HL-60 (cell line): ENCODE measurements around the gene IL2RA.

ENCODE experiments used
- DNase-seq, 2 experiments: peaks; one replicate each; pipeline ENCODE4 v3.0.0-alpha.2; 2010 to 2020; ENCODE audit warnings: low read depth in 1 of 2, low spot score in 1 of 2
- H3K27ac ChIP-seq: fragments of 250-450 bp; sonication (Bioruptor Pico); replicated peaks from 2 replicates; pipeline ENCODE4 v1.5.1; 2020; ENCODE audit warnings: mild to moderate bottlenecking, moderate library complexity
- H3K27me3 ChIP-seq: fragments of 250-450 bp; sonication (Bioruptor Pico); 2 replicates; pipeline ENCODE4 v1.5.1; 2021; ENCODE audit warnings: mild to moderate bottlenecking, moderate library complexity; ENCODE audit not compliant: insufficient read depth, poor library complexity, severe bottlenecking
- H3K4me3 ChIP-seq: replicated peaks from 2 replicates; pipeline ENCODE4 v1.5.1; 2011; ENCODE audit warnings: mild to moderate bottlenecking, control low read depth, low read length; ENCODE audit not compliant: insufficient read depth
- CTCF ChIP-seq: IDR thresholded peaks from one replicate; pipeline ENCODE4 v1.5.1; 2011; ENCODE audit warnings: low read length, control low read depth, inconsistent platforms; ENCODE audit not compliant: insufficient read depth
- GABPA ChIP-seq: IDR thresholded peaks from 2 replicates; pipeline ENCODE4 v1.6.1; 2012; ENCODE audit warnings: low read depth
- POLR2AphosphoS5 ChIP-seq: IDR thresholded peaks from 2 replicates; pipeline ENCODE4 v1.6.1; 2012; ENCODE audit warnings: low read depth
- REST ChIP-seq: IDR thresholded peaks from 2 replicates; pipeline ENCODE4 v1.6.1; 2012; ENCODE audit warnings: low read depth; ENCODE audit not compliant: insufficient replicate concordance
- SPI1 ChIP-seq: IDR thresholded peaks from 2 replicates; pipeline ENCODE4 v1.6.1; 2012; ENCODE audit warnings: low read depth, mild to moderate bottlenecking, borderline replicate concordance

The IL2RA gene

DNA sequence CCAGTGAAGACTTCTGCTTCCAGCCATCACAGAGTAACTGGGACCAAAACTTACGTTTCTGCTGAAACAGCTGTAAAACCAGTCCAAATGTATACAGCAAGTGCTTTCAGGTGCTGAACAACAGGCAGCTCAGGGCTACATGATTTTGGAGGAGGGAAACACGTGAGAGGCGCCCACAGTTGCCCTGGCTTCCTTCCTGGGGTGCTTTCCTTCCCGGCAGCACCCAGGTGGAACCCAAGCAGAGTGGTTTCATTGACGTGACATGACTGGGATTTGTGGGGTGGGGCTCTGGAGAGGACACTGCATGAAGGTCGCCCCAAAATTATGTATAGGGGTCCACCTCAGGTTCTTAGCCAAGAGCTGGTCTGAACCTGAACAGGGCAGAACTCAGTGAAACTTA, 34.2 kb downstream of the IL2RA start:
- no peak overlapping the region for H3K4me3 ChIP-seq
- H3K27ac ChIP-seq, result no peak overlapping the region
- TF ChIP-seq GABPA (no peak), SPI1 (no peak), REST (no peak), CTCF (no peak), POLR2AphosphoS5 (no peak)
- no peak for DNase-seq
- no peaks in the 10 kb centered on the region for H3K27me3 ChIP-seq

GRCh38 chr10:6025683-6026255, 36.4 kb downstream of the IL2RA start:
- TF ChIP-seq SPI1, result no peak
- no peak for TF ChIP-seq POLR2AphosphoS5
- no peak for TF ChIP-seq GABPA
- Histone ChIP-seq H3K27me3 (no peaks in the 10 kb centered on the region), H3K27ac (no peak overlapping the region), H3K4me3 (no peak overlapping the region)
- no peak for DNase-seq

DNA sequence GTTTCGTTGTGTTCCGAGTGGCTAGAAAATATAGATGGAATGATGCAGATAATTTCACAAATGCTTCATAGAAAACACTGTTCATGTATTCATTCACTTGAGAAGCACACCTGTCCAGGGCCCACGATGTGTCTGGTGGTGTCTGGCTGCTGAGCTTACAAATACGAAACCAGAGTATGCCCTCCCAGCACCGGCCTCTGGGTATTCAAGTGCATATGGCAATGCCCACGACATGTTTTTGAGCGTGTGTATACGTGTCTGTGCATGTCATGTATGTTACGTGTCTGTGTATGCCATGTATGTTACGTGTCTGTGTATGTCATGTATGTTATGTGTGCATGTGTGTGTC, 37.9 kb downstream of the IL2RA start:
- Histone ChIP-seq H3K4me3 (no peak overlapping the region), H3K27ac (no peak overlapping the region), H3K27me3 (no peaks in the 10 kb centered on the region)
- TF ChIP-seq SPI1 (no peak), CTCF (no peak), REST (no peak), POLR2AphosphoS5 (no peak)
- DNase-seq, result no peak

DNA sequence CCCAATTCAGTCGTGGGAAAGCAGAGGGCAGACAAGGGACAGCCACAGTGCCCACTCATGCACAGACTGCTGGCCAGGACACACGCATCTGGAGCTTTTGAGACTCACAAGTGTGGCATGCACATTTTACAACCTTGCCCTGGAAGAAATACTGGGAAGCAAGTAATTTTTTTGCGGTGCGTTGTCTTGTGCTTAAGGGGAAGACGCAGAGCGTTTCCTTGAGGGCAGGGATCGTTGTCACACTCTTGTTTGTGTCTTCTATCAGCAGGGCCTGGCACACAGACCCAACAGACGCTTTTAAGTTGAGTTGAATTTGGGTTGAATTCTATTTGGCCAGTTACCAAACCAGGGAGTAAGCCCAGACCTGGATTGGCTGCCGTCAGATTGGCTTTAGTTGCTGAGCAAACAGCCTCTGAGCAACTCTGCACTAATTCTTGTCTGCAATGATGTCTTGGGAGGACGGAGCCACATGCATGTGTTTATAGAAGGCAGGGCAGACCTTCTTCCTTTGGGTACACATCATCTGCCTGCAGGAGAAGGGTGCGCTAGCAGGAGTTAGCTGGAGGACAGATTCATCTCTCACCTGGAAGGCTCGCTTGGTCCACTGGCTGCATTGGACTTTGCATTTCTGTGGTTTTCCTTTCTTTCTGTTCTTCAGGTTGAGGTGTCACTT, 38.4 kb downstream of the IL2RA start:
- TF ChIP-seq SPI1 (no peak), CTCF (no peak), POLR2AphosphoS5 (no peak), GABPA (no peak), REST (no peak)
- H3K4me3 ChIP-seq, result no peak overlapping the region
- no peaks in the 10 kb centered on the region for H3K27me3 ChIP-seq
- DNase-seq, result no peak
- H3K27ac ChIP-seq, result no peak overlapping the region
